SK-N-SH (cell line): ENCODE results near the gene PDZD2. TPM values are rescaled to one million over a fixed set of nuclear protein-coding genes. Genes with fewer than 3 reads are reported as not detected.

Experiments
- CTCF ChIA-PET: fragments of 300-600, 350-600 bp; formaldehyde crosslinking; extraction: SDS; loops from one replicate; lab custom pipeline; 2021; lab: Yijun Ruan, JAX
- POLR2A ChIA-PET: fragments of 350-600 bp; sonication (Branson Sonifier 250); formaldehyde crosslinking; extraction: SDS; loops from one replicate; lab custom pipeline; 2020; ENCODE audit warnings: antibody characterized with exemption, inconsistent platforms; lab: Yijun Ruan, JAX
- DNase-seq: peaks from one replicate; pipeline ENCODE4 v3.0.0; 2012
- H2AFZ ChIP-seq: fragments of 200-600 bp; sonication (generic); 2 replicates; pipeline ENCODE4 v1.8.1; 2016; ENCODE audit warnings: antibody characterized with exemption, mild to moderate bottlenecking, low read depth
- H3F3A ChIP-seq: fragments of 200-600 bp; sonication (generic); replicated peaks from 2 replicates; pipeline ENCODE3; 2016; ENCODE audit warnings: antibody characterized with exemption, mild to moderate bottlenecking; ENCODE audit not compliant: insufficient read depth
- H3K27ac ChIP-seq, 2 experiments: fragments of 200-500 bp in 1 of 2; fragments of 200-600 bp in 1 of 2; sonication (Bioruptor generic) in 1 of 2; sonication (generic), shearing (Covaris generic) in 1 of 2; 2 replicates each; pipeline versions ENCODE4 v1.5.1 to v1.6.1; 2014 to 2016; ENCODE audit warnings: low read depth in 2 of 2, inconsistent platforms in 1 of 2, low read length in 1 of 2, mild to moderate bottlenecking in 1 of 2, mixed read lengths in 1 of 2
- H3K27me3 ChIP-seq: fragments of 200-600 bp; sonication (generic), shearing (Covaris generic); 2 replicates; pipeline ENCODE4 v1.6.1; 2016; ENCODE audit warnings: mixed run types; ENCODE audit not compliant: insufficient read depth
- H3K36me3 ChIP-seq, 2 experiments: fragments of 200-500 bp in 1 of 2; fragments of 200-600 bp in 1 of 2; sonication (Bioruptor generic) in 1 of 2; sonication (generic) in 1 of 2; replicated peaks in 1 of 2; 2 replicates each; pipeline versions ENCODE3 to v1.5.1; 2014 to 2016; ENCODE audit warnings: low read length in 1 of 2, mild to moderate bottlenecking in 1 of 2; ENCODE audit not compliant: insufficient read depth in 2 of 2, control insufficient read depth in 1 of 2
- H3K4me1 ChIP-seq, 2 experiments: fragments of 200-500 bp in 1 of 2; fragments of 200-600 bp in 1 of 2; sonication (Bioruptor generic) in 1 of 2; sonication (generic), shearing (Covaris generic) in 1 of 2; 2 replicates each; pipeline versions ENCODE4 v1.5.1 to v1.6.1; 2014 to 2016; ENCODE audit warnings: low read depth in 1 of 2, low read length in 1 of 2, mixed run types in 1 of 2; ENCODE audit not compliant: insufficient read depth in 2 of 2, control insufficient read depth in 1 of 2
- H3K4me2 ChIP-seq: fragments of 200-600 bp; sonication (generic), shearing (Covaris generic); 2 replicates; pipeline ENCODE4 v1.6.1; 2017; ENCODE audit warnings: mixed run types
- H3K4me3 ChIP-seq, 2 experiments: fragments of 200-500 bp in 1 of 2; fragments of 200-600 bp in 1 of 2; sonication (Bioruptor generic) in 1 of 2; sonication (generic), shearing (Covaris generic) in 1 of 2; 2 replicates each; pipeline versions ENCODE4 v1.5.1 to v1.8.1; 2014 to 2016; ENCODE audit warnings: low read depth in 2 of 2, inconsistent platforms in 1 of 2, low read length in 1 of 2, mild to moderate bottlenecking in 1 of 2, mixed read lengths in 1 of 2, moderate library complexity in 1 of 2
- H3K79me2 ChIP-seq: fragments of 200-600 bp; sonication (generic); 2 replicates; pipeline ENCODE4 v1.8.1; 2017; ENCODE audit warnings: mild to moderate bottlenecking; ENCODE audit not compliant: insufficient read depth
- H3K9ac ChIP-seq: fragments of 200-600 bp; sonication (generic); 2 replicates; pipeline ENCODE4 v1.6.1; 2017; ENCODE audit warnings: mixed run types
- H3K9me2 ChIP-seq: fragments of 200-600 bp; sonication (generic); 2 replicates; pipeline ENCODE4 v1.6.1; 2017; ENCODE audit warnings: mixed run types
- H3K9me3 ChIP-seq: fragments of 200-600 bp; sonication (generic); 2 replicates; pipeline ENCODE4 v1.6.1; 2017; ENCODE audit warnings: mixed run types, mild to moderate bottlenecking, moderate library complexity
- H4K20me1 ChIP-seq: fragments of 200-600 bp; sonication (generic); 2 replicates; pipeline ENCODE4 v1.6.1; 2017; ENCODE audit warnings: mild to moderate bottlenecking, mixed run types; ENCODE audit not compliant: insufficient read depth
- CTCF ChIP-seq: fragments of 200-600 bp; sonication (generic); IDR thresholded peaks from 2 replicates; pipeline ENCODE4 v1.6.1; 2017; ENCODE audit warnings: antibody characterized with exemption, mild to moderate bottlenecking, moderate library complexity
- EP300 ChIP-seq, 2 experiments: IDR thresholded peaks; 2 replicates each; pipeline versions ENCODE4 v1.4.0 to v1.6.1; 2012; ENCODE audit warnings: borderline replicate concordance in 1 of 2, low read depth in 1 of 2, low read length in 1 of 2
- EZH2phosphoT487 ChIP-seq: fragments of 200-600 bp; sonication (generic); IDR thresholded peaks from 2 replicates; pipeline ENCODE4 v1.6.1; 2017; ENCODE audit warnings: low read depth, mixed run types, mild to moderate bottlenecking, antibody characterized with exemption, moderate library complexity, borderline replicate concordance
- FOSL2 ChIP-seq: IDR thresholded peaks from 2 replicates; pipeline ENCODE4 v1.4.0; 2012; ENCODE audit warnings: low read depth, mild to moderate bottlenecking, moderate library complexity, borderline replicate concordance
- GABPA ChIP-seq: IDR thresholded peaks from 2 replicates; pipeline ENCODE4 v1.4.0; 2012; ENCODE audit warnings: low read depth, mild to moderate bottlenecking
- IRF3 ChIP-seq: fragments of 150-350 bp; IDR thresholded peaks from 2 replicates; pipeline ENCODE4 v1.6.1; 2016; ENCODE audit warnings: mild to moderate bottlenecking, low read depth, low read length
- JUND ChIP-seq: IDR thresholded peaks from 2 replicates; pipeline ENCODE4 v1.4.0; 2012
- MEF2A ChIP-seq: IDR thresholded peaks from 2 replicates; pipeline ENCODE4 v1.4.0; 2012; ENCODE audit warnings: low read depth, borderline replicate concordance
- NFIC ChIP-seq: IDR thresholded peaks from 2 replicates; pipeline ENCODE4 v1.4.0; 2012; ENCODE audit warnings: borderline replicate concordance
- RXRA ChIP-seq: IDR thresholded peaks from 2 replicates; pipeline ENCODE4 v1.4.0; 2012; ENCODE audit warnings: low read depth, mild to moderate bottlenecking, borderline replicate concordance
- TCF12 ChIP-seq: IDR thresholded peaks from 2 replicates; pipeline ENCODE4 v1.4.0; 2012
- USF2 ChIP-seq: fragments of 150-350 bp; IDR thresholded peaks from 2 replicates; pipeline ENCODE4 v1.6.1; 2017; ENCODE audit warnings: antibody characterized with exemption, low read length, low read depth, borderline replicate concordance
- YY1 ChIP-seq: IDR thresholded peaks from 2 replicates; pipeline ENCODE4 v1.4.0; 2012; ENCODE audit warnings: low read depth, mild to moderate bottlenecking
- ZBTB33 ChIP-seq: IDR thresholded peaks from 2 replicates; pipeline ENCODE4 v1.4.0; 2012; ENCODE audit warnings: low read depth, borderline replicate concordance
- WGBS: methylation state at CpG from one replicate; pipeline ENCODE4 v1.1.6; 2017; ENCODE audit warnings: low lambda C conversion rate; 5-methylcytosine and 5-hydroxymethylcytosine counted together
- polyA plus RNA-seq, 3 experiments: library from polyadenylated mRNA; depleted of rRNA; stranded (reverse); fragments of >200 nt; gene quantifications; 2 replicates each; pipeline ENCODE4 v1.2.3, GENCODE V29; 2012

Gene PDZD2
- polyA plus RNA-seq, 1 of the 3 experiments (the other 2 are of a cell fraction), result 0.13 TPM

GRCh38 chr5:31982027-31982426, 343.1 kb downstream of the PDZD2 start:
- POLR2A ChIA-PET, result no interaction called here
- 81% methylated on average over 5 of the region's 6 CpGs for WGBS
- peaks cover 15% of the 10 kb centered on the region; the same call in 1 of the 2 replicates for H3K27me3 ChIP-seq
- no peaks in the 10 kb centered on the region for H4K20me1 ChIP-seq
- H3K27ac ChIP-seq, result no peak overlapping the region
- peaks cover 0 to 6% of the 10 kb centered on the region in 2 experiments; a peak in 1 of 4 replicates for H3K4me1 ChIP-seq
- no peaks in the 10 kb centered on the region for H3F3A ChIP-seq
- TF ChIP-seq MEF2A (no peak), EZH2phosphoT487 (no peak), CTCF (no peak), GABPA (no peak)
- no peak for DNase-seq
- CTCF ChIA-PET, result no interaction called here
- H3K9me3 ChIP-seq, result no peaks in the 10 kb centered on the region
- H3K79me2 ChIP-seq, result no peaks in the 10 kb centered on the region
- H3K4me2 ChIP-seq, result no peak overlapping the region
- H3K9ac ChIP-seq, result no peak overlapping the region
- H2AFZ ChIP-seq, result no peak overlapping the region
- no peak overlapping the region for H3K4me3 ChIP-seq
- H3K9me2 ChIP-seq, result no peaks in the 10 kb centered on the region
- H3K36me3 ChIP-seq, result no peaks in the 10 kb centered on the region

GRCh38 chr5:31982621-31983020, 343.7 kb downstream of the PDZD2 start:
- Histone ChIP-seq H2AFZ (no peak overlapping the region), H3K4me3 (no peak overlapping the region), H4K20me1 (no peaks in the 10 kb centered on the region), H3K4me2 (no peak overlapping the region), H3K9ac (no peak overlapping the region), H3K9me3 (no peaks in the 10 kb centered on the region), H3K9me2 (no peaks in the 10 kb centered on the region), H3K79me2 (no peaks in the 10 kb centered on the region), H3K4me1 (peaks cover 0 to 6% of the 10 kb centered on the region in 2 experiments; a peak in 1 of 4 replicates), H3K36me3 (no peaks in the 10 kb centered on the region), H3K27me3 (peaks cover 11% of the 10 kb centered on the region; the same call in 1 of the 2 replicates), H3F3A (no peaks in the 10 kb centered on the region), H3K27ac (no peak overlapping the region)
- DNase-seq, result no peak
- 76% methylated on average over 2 of the region's 2 CpGs for WGBS
- ChIA-PET CTCF (no interaction called here), POLR2A (no interaction called here)
- TF ChIP-seq RXRA (no peak), USF2 (no peak)

- Histone ChIP-seq H3K9me2 (no peaks in the 10 kb centered on the region), H3K79me2 (no peaks in the 10 kb centered on the region), H3K4me2 (no peak overlapping the region), H3K9ac (no peak overlapping the region), H3K27me3 (peaks cover 8% of the 10 kb centered on the region; the same call in 1 of the 2 replicates), H3K4me1 (peaks cover 4 to 6% of the 10 kb centered on the region in 2 experiments; a peak in 1 of 4 replicates), H4K20me1 (no peaks in the 10 kb centered on the region), H2AFZ (no peak overlapping the region), H3K9me3 (no peaks in the 10 kb centered on the region), H3F3A (no peaks in the 10 kb centered on the region), H3K4me3 (no peak overlapping the region), H3K27ac (no peak overlapping the region), H3K36me3 (no peaks in the 10 kb centered on the region)
- ChIA-PET POLR2A (no interaction called here), CTCF (interaction anchor here (0.9 kb wide), 2 partner anchors 14 to 93 kb away, joined by 3 read pairs; no protein-coding TSS in a partner anchor)
- WGBS, result 82% methylated on average over 4 of the region's 4 CpGs
- DNase-seq, result no peak
- TF ChIP-seq NFIC (no peak), YY1 (no peak), ZBTB33 (no peak), IRF3 (no peak), TCF12 (no peak), GABPA (no peak), USF2 (no peak), JUND (no peak), EZH2phosphoT487 (no peak), EP300 (IDR thresholded peaks at IDR 0.05; ENCODE audit: borderline replicate concordance in 1 of 2, low read depth in 1 of 2, low read length in 1 of 2) (no peak), FOSL2 (no peak)
Measured at GRCh38 chr5:31983851-31984250, 344.9 kb downstream of the PDZD2 start.
